GM12864 (cell line): ENCODE data around the gene RPS14.
"Not testable (repeated sequence)": the region's sequence is repeated elsewhere in the genome, so short reads cannot be mapped to it uniquely, and the experiment has no call there.

Experiments used
- DNase-seq: peaks from one replicate; pipeline ENCODE4 v3.0.0-alpha.2; 2011; ENCODE audit warnings: low read depth
- H3K4me3 ChIP-seq: 2 replicates; pipeline ENCODE4 v1.5.1; 2011; ENCODE audit warnings: mild to moderate bottlenecking, low read depth, low read length, control low read depth
- CTCF ChIP-seq: IDR thresholded peaks from 2 replicates; pipeline ENCODE4 v1.5.1; 2011; ENCODE audit warnings: low read depth, mild to moderate bottlenecking, moderate library complexity, low read length, control low read depth, inconsistent platforms; ENCODE audit errors: missing control alignments

Gene RPS14

GRCh38 chr5:150457121-150457520, 7.6 kb upstream of the RPS14 start:
- TF ChIP-seq CTCF = no peak
- H3K4me3 ChIP-seq = no peak overlapping the region
- no peak for DNase-seq

- H3K4me3 ChIP-seq = no peak overlapping the region
- no peak for DNase-seq
- TF ChIP-seq CTCF = no peak
Measured at GRCh38 chr5:150454492-150455229, 5.1 kb upstream of the RPS14 start.

GRCh38 chr5:150454027-150454426, 4.5 kb upstream of the RPS14 start:
- DNase-seq, H3K4me3 ChIP-seq: not testable (repeated sequence)

- no peak for TF ChIP-seq CTCF
- no peak for DNase-seq
- H3K4me3 ChIP-seq = no peak overlapping the region
Measured at GRCh38 chr5:150452914-150453313, 3.4 kb upstream of the RPS14 start.

- no peak for DNase-seq
- TF ChIP-seq CTCF = no peak
- H3K4me3 ChIP-seq = no peak overlapping the region
Measured at GRCh38 chr5:150451594-150451993, 2.1 kb upstream of the RPS14 start.

GRCh38 chr5:150448952-150449516, 505 bp downstream of the RPS14 start:
- H3K4me3 ChIP-seq = peak overlapping the region; percentile 73
- TF ChIP-seq CTCF = no peak
- DNase-seq = no peak

- DNase-seq = no peak
- TF ChIP-seq CTCF = no peak
- H3K4me3 ChIP-seq = peak overlapping the region; percentile 73
Measured at GRCh38 chr5:150448334-150448733, 1.2 kb downstream of the RPS14 start.
